NCI-H146 treated with DMSO at 0.1 percent for 48 hours (cell line): ENCODE measurements around the gene FMN1.

ENCODE experiments used
- DNase-seq: peaks from one replicate; lab custom pipeline; 2025; ENCODE audit not compliant: unreplicated experiment; lab: John Stamatoyannopoulos, UW

FMN1 gene

DNA sequence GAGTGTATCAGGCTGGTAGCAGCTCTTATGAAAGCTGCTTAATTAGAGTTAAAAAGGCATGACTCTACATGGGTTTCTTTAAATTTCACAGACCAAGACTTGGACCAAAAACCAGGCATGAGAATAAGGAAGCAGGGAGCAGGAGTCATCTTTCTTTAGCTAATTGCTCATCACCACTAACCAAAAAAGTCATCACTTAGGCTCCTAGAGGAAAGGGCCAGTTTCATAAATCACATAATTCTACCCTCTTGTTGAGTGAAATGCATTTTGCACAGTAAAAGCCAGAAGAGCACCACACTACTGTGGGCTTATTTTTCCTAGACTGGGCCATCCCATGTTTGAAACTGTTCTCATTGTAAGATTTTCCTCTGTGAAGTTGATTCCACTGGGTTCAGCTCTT, 301.1 kb downstream of the FMN1 start:
- DNase-seq = no peak

GRCh38 chr15:32889214-32889613, 305.3 kb downstream of the FMN1 start:
- DNase-seq = no peak

DNA sequence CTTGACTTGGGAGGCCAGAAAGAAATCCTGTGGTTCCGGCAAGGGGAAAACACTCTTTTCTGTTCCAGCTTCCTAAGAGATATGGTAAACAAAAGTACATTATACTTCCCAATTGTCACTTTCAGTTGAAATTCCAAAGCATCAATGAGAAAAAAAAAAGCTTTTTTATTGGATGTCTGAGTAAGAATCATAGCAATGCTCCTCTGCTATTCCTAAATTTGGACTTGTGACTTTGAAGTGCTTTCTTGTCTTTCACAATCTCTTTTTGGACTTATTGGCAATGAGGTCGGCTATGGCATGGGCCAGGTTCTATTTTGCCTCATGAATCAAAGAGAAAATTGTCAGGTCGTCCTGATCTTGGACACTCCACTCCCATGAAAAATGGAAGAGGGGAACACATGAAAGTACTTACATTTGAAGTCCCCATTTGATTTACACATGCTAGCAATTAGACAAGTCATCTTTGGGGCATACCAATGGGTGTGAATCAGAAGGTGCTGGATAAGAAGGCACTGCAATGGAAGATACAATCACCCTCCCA, 306.2 kb downstream of the FMN1 start:
- no peak for DNase-seq

- DNase-seq = no peak
Measured at GRCh38 chr15:32887090-32887489, 307.4 kb downstream of the FMN1 start.

DNA sequence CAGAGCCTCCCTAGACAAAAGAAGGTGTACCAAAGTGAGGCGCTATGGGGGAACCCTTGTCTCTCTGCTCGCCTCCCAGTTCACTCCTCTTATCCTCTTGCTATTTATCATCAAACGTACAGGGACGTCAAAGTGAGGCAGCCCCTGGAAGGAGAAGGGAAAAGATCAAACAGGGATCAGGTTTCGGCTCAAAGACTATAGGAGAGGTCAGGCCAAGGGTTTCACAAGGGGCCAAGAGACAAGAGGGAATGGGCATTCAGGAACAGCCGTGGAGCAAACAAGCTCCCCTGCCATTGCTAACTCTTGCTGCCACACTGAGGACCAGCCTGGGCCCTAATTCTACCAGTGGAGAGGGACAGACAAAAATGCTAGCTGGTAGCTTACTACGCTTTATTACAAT, 308.1 kb downstream of the FMN1 start:
- no peak for DNase-seq

DNA sequence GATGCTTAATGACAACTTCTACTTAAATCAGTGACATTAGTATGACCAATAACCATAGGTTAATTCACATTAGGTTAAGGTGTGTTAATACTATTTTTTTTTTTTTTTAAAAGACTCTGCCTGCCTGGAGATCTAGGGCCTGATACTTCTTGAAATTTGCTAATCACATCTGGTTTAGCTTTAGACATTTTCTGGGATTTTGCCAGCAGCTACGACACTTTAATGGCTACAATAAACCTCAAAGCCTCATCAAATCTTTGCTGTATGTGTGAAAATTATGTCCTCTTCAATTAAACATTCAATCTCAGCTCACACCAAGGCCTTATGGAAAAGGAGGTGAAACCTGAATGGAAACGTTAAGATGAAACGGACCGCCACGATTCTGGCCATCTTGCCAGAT, 308.8 kb downstream of the FMN1 start:
- no peak for DNase-seq

GRCh38 chr15:32884146-32884545, 310.4 kb downstream of the FMN1 start:
- DNase-seq = no peak

GRCh38 chr15:32882955-32883354, 311.6 kb downstream of the FMN1 start:
- DNase-seq = no peak

- DNase-seq = no peak
Measured at GRCh38 chr15:32881528-32881927, 313.0 kb downstream of the FMN1 start.

- DNase-seq = no peak
Measured at GRCh38 chr15:32880642-32881041, 313.9 kb downstream of the FMN1 start.

- DNase-seq = no peak
Measured at GRCh38 chr15:32879980-32880379, 314.5 kb downstream of the FMN1 start.

DNA sequence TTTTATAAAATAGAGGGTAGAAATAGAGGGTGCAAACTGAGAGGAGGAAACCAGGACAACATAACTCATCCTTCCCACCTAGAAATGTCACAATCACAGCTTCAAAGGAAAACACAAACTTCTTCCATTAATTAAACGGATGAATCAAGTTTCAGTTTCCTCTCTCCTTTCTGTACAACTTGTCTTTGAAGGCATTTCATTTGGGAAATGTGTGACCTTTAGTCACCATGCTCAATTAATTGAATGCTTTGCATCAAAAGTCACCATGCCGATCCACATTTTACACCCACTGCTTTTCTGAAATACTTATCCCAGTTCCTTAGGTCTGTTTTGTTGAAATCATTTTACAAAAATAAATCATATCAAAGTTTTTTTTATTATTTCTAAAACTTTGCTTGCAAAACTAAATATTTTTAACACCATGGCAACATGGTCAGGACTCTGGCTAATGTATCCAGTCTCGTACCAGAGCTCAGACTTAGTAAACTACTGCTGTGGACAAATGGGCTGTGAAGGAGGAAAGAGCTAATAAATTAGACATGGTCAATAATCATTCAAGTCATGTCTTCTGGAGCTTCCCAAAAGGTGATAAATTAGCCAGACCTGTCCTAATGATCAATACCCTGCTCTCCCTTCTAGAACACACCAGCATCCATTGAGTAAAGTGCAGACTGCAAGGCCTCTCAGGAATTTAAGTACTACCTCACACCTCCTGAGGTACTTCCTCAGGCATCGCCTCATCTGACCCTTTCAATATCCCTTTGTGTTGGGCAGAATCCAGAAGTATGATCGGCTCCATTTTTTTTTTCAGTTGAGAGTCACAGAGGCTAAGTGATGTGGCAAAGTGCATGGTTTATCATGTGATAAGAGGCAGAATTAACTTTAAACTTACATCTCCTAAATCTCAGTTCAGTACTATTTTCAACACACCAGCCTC, 315.4 kb downstream of the FMN1 start:
- DNase-seq = no peak

GRCh38 chr15:32878342-32878741, 316.2 kb downstream of the FMN1 start:
- no peak for DNase-seq

- no peak for DNase-seq
Measured at GRCh38 chr15:32877252-32878019, 317.1 kb downstream of the FMN1 start.

DNA sequence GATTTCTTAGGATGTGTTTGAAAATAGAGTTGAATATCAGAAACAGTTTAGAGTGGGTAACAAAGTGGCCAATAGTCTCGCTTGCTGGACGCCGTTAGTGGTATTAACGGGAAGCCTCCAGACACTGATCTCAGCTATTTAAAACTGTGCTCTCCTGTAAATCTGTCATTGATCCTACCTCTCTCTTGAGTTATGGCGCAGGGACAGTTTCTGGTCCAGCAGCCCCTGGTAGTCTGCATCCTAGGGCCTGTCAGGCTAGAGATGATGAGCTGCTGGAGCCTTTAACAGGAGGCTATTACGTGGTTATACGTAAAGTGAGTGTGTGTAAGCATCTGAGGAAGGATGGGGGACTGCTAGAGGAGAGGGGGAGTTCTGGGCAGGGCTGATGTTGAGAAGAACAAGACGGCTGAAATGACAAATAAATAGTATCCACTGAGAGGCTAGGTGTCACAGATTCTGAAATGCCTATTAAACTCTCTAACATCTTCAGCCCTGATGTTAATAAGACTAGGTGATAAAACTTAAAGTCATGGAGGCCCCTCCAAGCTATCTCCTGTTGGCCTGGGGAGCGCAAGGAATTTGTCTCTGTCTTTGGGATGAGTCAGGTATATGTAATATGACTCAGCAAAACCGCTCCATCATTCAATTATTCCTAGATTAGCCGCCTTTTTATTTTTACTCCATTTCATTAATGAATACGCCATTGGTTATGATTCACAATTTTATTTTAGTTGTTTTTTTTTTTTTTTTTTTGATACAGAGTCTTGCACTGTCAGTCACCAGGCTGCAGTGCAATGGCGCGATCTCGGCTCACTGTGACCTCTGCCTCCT, 321.0 kb downstream of the FMN1 start:
- DNase-seq = no peak

DNA sequence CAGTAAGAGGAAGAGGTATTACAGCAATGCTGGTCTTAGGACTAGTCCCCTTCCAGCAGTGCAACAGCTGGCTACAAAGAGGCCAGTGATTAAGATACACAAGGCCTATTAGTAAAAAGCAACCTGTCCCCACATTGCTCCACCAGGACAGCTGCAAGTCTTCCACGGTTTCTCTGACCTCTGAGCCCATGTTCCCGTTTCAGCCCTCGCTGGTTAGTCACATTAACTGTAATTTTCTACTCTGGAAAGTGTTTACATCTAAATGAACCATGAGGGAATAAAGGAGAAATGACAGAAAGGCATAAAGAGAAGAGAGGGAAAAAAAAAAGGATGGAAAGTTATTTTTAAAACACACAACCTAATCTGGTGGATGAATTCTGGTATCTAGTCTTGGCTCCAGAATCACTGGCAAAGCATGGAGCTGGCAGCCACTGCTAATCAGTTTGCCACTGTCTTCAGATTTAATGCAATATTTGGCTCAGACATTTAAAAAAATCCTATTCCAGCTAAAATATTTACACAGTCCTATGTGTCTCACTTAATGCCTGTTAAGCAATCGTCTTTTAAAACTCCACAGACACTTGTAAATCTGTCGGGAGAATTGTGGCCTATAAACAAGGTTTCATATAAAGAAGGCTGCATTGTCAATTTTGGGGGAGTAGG, 321.8 kb downstream of the FMN1 start:
- no peak for DNase-seq

- no peak for DNase-seq
Measured at GRCh38 chr15:32871883-32872282, 322.6 kb downstream of the FMN1 start.

DNA sequence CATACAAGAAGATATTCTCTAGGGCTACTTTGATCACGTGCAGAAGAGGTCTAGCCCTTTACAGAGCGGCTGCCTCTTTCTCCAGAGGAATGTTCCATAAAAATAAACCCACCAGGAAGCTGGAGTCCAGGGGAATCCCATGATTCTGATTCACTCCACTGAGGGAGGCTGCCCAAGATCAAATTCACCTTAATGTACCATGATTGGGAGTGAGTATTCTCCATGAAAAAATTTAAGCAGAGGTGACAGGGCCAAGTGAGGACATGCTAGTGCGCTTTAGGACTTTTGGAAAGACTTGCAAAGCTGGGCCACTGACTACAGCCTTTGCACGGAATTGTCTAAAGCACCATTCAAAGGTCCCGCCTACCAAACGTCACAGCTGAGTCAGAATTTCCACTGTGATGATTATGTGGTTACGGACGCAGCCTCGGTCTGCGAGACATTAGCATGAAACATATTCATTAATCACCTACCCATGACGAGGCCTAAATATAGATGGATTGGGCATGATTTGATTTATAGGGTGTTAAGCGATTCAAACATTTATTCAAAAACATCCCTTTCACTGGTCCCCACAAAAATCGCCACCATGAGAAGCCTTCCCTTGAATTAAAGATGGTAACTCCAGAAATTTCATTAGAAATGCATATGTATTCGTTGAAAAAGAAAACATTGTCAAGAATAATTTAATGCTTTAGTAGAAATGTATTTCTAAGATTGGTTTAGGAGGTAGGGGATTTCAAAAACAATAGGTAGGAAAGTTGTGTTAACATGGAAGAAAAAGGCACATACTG, 324.1 kb downstream of the FMN1 start:
- no peak for DNase-seq

GRCh38 chr15:32869776-32870175, 324.7 kb downstream of the FMN1 start:
- DNase-seq = no peak

DNA sequence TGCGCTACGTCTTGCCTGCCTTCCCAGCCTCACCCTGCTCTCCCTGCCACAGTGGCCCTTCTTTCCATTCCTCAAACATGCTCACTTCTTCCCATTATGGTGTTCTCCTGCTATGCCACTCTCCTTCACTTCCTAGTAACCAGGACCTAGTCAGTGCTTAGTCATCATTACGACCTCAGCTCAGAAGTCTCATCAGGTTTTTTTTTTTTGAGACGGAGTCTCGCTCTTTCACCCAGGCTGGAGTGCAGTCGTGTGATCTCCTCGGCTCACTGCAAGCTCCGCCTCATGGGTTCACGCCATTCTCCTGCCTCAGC, 327.2 kb downstream of the FMN1 start:
- no peak for DNase-seq
